Measurements from ENCODE around the gene DCHS1.

DNA sequence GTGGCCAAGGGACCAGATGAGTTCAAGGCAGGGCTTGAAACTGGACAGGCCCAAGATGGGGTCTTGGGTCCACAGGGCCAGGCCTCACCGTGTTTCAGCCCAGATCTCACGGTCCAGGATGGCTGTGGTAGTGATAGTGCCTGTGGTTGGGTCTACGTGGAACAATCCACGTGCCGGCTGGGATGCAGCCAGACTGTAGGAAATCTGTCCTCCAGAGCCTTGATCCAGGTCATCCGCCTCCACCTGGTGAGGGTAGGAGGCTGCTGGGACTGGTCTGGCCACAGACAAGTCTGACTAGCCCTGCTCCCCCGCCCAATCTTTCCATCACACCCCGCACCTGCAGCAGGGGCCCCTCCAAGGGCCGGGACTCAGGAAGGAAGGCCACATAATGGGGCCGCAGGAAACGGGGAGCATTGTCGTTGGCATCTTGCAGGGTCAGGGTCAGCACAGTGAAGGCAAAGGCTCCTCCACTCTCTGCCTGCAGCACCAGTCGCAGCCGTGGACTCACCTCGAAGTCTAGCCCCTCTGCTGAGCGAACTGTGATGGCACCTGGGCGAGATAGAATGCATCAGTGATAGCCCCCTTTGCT, 29.7 kb downstream of the DCHS1 start:
- TF ChIP-seq, protein P1, sequence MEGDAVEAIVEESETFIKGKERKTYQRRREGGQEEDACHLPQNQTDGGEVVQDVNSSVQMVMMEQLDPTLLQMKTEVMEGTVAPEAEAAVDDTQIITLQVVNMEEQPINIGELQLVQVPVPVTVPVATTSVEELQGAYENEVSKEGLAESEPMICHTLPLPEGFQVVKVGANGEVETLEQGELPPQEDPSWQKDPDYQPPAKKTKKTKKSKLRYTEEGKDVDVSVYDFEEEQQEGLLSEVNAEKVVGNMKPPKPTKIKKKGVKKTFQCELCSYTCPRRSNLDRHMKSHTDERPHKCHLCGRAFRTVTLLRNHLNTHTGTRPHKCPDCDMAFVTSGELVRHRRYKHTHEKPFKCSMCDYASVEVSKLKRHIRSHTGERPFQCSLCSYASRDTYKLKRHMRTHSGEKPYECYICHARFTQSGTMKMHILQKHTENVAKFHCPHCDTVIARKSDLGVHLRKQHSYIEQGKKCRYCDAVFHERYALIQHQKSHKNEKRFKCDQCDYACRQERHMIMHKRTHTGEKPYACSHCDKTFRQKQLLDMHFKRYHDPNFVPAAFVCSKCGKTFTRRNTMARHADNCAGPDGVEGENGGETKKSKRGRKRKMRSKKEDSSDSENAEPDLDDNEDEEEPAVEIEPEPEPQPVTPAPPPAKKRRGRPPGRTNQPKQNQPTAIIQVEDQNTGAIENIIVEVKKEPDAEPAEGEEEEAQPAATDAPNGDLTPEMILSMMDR (IDR thresholded peaks at IDR 0.05 in 2 of 3, conservative IDR thresholded peaks at IDR 0.05 in 1 of 3; ENCODE audit: insufficient read depth in 2 of 3, low read depth in 1 of 3, low read length in 3 of 3) = no peak
- TF ChIP-seq TBP (optimal IDR thresholded peaks at IDR 0.05; ENCODE audit: low read depth, low read length) = no peak
- TF ChIP-seq CEBPB (tag; IDR thresholded peaks at IDR 0.05) = no peak
- no peak for TF ChIP-seq CHD4 (IDR thresholded peaks at IDR 0.05; ENCODE audit: insufficient read depth, insufficient replicate concordance, low read depth, low read length, poor library complexity, severe bottlenecking)
- TF ChIP-seq POLR2AphosphoS5 (IDR thresholded peaks at IDR 0.05; ENCODE audit: control insufficient read depth, insufficient read depth, low read depth, low read length) = no peak
- no peak for TF ChIP-seq POLR2A (conservative IDR thresholded peaks at IDR 0.05)
- TF ChIP-seq MAFF (IDR thresholded peaks at IDR 0.05; ENCODE audit: low read length) = no peak
- no peak for TF ChIP-seq CHD2 (IDR thresholded peaks at IDR 0.05; ENCODE audit: low read depth, low read length)
- no peak for TF ChIP-seq IRF2 (CRISPR knock-in tag; IDR thresholded peaks at IDR 0.05)
- TF ChIP-seq SETDB1 (IDR thresholded peaks at IDR 0.05; ENCODE audit: low read length) = no peak
- TF ChIP-seq RNF2 (IDR thresholded peaks at IDR 0.05) = no peak

Measured in K562 (cell line).